ENCODE data around the gene MEX3D. TPM values are rescaled to one million over a fixed set of nuclear protein-coding genes. Genes with fewer than 3 reads are reported as not detected.

Gene MEX3D
- total RNA-seq, 1 donor from 2014 or later: 96.7 TPM

DNA sequence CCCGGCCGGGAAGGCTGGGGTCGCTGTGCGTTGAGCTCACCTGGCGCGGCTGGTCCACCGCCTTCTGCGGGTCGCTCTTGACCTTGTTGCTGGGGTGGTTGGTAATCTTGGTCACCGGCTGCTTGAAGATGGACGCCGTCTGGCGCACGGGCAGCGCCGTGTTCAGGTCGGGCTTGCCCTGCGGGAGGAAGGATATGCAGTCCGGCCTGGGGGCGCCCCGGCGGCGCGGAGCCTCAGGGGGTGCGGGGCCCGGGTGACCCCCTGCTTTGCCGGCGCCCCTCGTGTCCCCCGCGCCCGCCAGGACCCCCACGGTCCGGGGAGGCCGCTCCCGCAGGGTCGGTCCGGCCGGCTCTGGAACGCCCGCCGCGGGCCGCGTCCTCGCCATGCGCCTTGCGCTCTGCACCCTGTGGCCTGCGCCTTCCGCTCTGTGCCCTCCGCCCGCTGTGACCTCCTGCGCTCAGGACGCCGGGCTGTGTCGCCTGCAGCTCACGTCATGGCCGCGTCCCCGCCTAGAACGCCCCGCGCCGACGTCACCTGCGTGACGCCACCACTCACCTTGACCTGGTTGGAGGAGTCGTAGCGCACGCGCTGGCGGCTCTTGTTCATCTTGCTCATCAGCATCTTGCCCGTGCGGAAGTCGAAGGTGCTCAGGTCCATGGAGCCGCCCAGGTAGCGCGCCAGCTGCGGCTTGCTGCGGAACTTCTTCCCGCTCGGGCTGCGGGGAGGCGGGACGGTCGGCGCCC is 16.5 kb upstream of the MEX3D start:
- H3K9me3 Mint-ChIP-seq (ENCODE audit: unreplicated experiment): no peaks in the 10 kb centered on the region
- H3K36me3 Mint-ChIP-seq (ENCODE audit: unreplicated experiment): peaks cover 5% of the 10 kb centered on the region
- H3K27me3 Mint-ChIP-seq (ENCODE audit: unreplicated experiment): no peaks in the 10 kb centered on the region
- no peak overlapping the region for H3K4me3 Mint-ChIP-seq (ENCODE audit: unreplicated experiment)
- H3K27ac Mint-ChIP-seq (ENCODE audit: unreplicated experiment): no peak overlapping the region
- H3K4me1 Mint-ChIP-seq (ENCODE audit: low read depth, unreplicated experiment): peaks cover 10% of the 10 kb centered on the region
- TF ChIP-seq, protein P1, sequence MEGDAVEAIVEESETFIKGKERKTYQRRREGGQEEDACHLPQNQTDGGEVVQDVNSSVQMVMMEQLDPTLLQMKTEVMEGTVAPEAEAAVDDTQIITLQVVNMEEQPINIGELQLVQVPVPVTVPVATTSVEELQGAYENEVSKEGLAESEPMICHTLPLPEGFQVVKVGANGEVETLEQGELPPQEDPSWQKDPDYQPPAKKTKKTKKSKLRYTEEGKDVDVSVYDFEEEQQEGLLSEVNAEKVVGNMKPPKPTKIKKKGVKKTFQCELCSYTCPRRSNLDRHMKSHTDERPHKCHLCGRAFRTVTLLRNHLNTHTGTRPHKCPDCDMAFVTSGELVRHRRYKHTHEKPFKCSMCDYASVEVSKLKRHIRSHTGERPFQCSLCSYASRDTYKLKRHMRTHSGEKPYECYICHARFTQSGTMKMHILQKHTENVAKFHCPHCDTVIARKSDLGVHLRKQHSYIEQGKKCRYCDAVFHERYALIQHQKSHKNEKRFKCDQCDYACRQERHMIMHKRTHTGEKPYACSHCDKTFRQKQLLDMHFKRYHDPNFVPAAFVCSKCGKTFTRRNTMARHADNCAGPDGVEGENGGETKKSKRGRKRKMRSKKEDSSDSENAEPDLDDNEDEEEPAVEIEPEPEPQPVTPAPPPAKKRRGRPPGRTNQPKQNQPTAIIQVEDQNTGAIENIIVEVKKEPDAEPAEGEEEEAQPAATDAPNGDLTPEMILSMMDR (IDR thresholded peaks at IDR 0.05; ENCODE audit: partially characterized antibody, unreplicated experiment): no peak
- DNase-seq: no peak

DNA sequence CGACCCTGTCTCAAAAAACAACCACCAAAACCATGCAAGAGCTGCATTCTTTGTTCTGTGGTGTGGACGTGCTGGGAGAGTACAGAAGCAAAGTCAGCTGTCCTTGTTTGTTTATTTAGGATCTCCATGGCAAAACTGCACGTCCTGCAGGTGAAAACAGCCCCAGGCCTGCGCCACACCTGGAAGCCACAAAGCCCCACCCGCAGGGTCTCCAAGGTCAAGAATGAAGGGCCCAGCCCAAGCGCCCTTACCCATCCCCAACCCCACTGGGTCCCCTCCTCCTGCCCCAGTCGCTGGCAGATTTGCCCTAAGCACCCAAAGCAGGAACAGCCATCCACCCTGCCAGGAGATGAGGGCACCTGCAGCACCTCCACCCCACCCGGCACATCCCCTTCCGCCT is 14.1 kb upstream of the MEX3D start:
- no peak for DNase-seq
- no peaks in the 10 kb centered on the region for H3K9me3 Mint-ChIP-seq (ENCODE audit: unreplicated experiment)
- H3K4me1 Mint-ChIP-seq (ENCODE audit: low read depth, unreplicated experiment): peaks cover under 1% of the 10 kb centered on the region
- TF ChIP-seq, protein P1 (IDR thresholded peaks at IDR 0.05; ENCODE audit: partially characterized antibody, unreplicated experiment): no peak
- H3K4me3 Mint-ChIP-seq (ENCODE audit: unreplicated experiment): no peak overlapping the region
- H3K27me3 Mint-ChIP-seq (ENCODE audit: unreplicated experiment): no peaks in the 10 kb centered on the region
- no peak overlapping the region for H3K27ac Mint-ChIP-seq (ENCODE audit: unreplicated experiment)
- peaks cover 5% of the 10 kb centered on the region for H3K36me3 Mint-ChIP-seq (ENCODE audit: unreplicated experiment)

DNA sequence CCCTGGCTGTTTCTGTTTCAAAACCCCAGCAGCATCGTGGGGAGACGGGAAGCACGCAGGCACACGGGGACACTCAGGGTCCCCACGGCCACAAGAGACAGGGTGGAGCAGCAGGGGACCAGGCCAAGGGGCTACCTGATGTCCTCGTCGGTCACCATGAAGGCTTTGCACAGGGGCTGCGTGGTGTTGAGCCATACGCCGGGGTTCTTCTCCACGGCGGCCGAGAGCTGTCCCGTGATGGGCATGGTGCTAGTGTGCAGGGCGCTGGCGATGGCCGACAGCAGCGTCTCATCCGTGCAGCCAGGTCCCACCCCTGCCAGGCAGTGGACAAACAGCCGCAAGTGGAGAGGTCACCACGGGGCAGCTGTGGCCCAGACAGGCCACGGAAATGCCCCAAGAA is 12.8 kb upstream of the MEX3D start:
- H3K4me1 Mint-ChIP-seq (ENCODE audit: low read depth, unreplicated experiment): no peaks in the 10 kb centered on the region
- DNase-seq: no peak
- H3K36me3 Mint-ChIP-seq (ENCODE audit: unreplicated experiment): peaks cover 2% of the 10 kb centered on the region
- TF ChIP-seq, protein P1 (IDR thresholded peaks at IDR 0.05; ENCODE audit: partially characterized antibody, unreplicated experiment): no peak
- no peaks in the 10 kb centered on the region for H3K9me3 Mint-ChIP-seq (ENCODE audit: unreplicated experiment)
- no peak overlapping the region for H3K4me3 Mint-ChIP-seq (ENCODE audit: unreplicated experiment)
- no peak overlapping the region for H3K27ac Mint-ChIP-seq (ENCODE audit: unreplicated experiment)
- peaks cover under 1% of the 10 kb centered on the region for H3K27me3 Mint-ChIP-seq (ENCODE audit: unreplicated experiment)

DNA sequence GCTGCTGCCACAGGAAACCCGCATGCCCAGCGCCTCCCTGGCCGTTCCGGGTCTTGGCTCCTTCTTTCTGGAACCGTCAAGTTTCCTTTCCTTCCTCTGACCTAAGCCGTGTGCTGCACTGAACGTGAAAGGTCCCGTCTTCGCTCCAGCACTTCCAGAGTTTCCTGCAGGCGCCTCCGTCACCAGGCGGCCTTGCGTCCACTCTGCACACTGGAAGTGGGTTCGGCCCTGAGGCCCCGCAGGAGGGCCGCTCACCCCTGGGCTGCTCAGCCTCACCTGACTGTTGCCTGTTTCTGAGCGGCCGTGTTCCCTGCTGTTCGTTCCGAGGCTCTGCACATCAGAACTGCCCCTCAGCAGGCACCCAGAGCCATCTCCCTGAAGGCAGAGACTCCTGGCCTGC is 12.3 kb upstream of the MEX3D start:
- H3K27me3 Mint-ChIP-seq (ENCODE audit: unreplicated experiment): peaks cover 4% of the 10 kb centered on the region
- no peak overlapping the region for H3K4me3 Mint-ChIP-seq (ENCODE audit: unreplicated experiment)
- H3K4me1 Mint-ChIP-seq (ENCODE audit: low read depth, unreplicated experiment): no peaks in the 10 kb centered on the region
- no peak for DNase-seq
- no peaks in the 10 kb centered on the region for H3K9me3 Mint-ChIP-seq (ENCODE audit: unreplicated experiment)
- TF ChIP-seq, protein P1 (IDR thresholded peaks at IDR 0.05; ENCODE audit: partially characterized antibody, unreplicated experiment): no peak
- H3K36me3 Mint-ChIP-seq (ENCODE audit: unreplicated experiment): no peaks in the 10 kb centered on the region
- no peak overlapping the region for H3K27ac Mint-ChIP-seq (ENCODE audit: unreplicated experiment)

DNA sequence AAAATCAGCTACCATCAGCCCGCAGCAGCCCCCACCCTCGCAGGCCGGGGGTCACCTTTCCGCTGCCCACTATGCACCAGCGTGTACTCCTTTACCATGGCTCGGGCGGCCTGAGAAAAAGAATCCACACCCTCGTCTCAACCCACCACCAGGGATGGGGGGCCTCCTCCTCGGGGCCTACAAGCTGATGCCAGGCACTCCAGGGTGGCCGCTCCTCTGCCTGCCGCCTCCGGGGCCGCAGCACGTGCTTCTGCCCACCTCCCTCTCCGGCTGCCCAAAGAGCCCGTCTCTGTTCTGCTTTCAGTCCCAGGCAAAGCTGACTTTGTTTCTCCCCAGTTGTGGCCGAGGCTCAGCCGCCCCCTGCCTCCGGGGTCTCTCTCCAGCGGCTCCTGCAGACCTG is 11.1 kb upstream of the MEX3D start:
- no peaks in the 10 kb centered on the region for H3K4me1 Mint-ChIP-seq (ENCODE audit: low read depth, unreplicated experiment)
- H3K27ac Mint-ChIP-seq (ENCODE audit: unreplicated experiment): no peak overlapping the region
- no peaks in the 10 kb centered on the region for H3K9me3 Mint-ChIP-seq (ENCODE audit: unreplicated experiment)
- peaks cover 7% of the 10 kb centered on the region for H3K27me3 Mint-ChIP-seq (ENCODE audit: unreplicated experiment)
- DNase-seq: no peak
- no peaks in the 10 kb centered on the region for H3K36me3 Mint-ChIP-seq (ENCODE audit: unreplicated experiment)
- TF ChIP-seq, protein P1 (IDR thresholded peaks at IDR 0.05; ENCODE audit: partially characterized antibody, unreplicated experiment): no peak
- H3K4me3 Mint-ChIP-seq (ENCODE audit: unreplicated experiment): no peak overlapping the region

All from glutamatergic neuron (in vitro differentiated cells).